Skeletal muscle tissue (tissue), 4 donors: ENCODE data around the gene NUDT17. TPM values are rescaled to one million over a fixed set of nuclear protein-coding genes. Genes with fewer than 3 reads are reported as not detected.
A peak's percentile ranks its signal among the peaks of the same experiment; 100 is the strongest.
"Not testable (repeated sequence)": the region's sequence is repeated elsewhere in the genome, so short reads cannot be mapped to it uniquely, and the experiment has no call there.

Experiments
- H3K27ac ChIP-seq: one replicate; pipeline ENCODE4 v1.7.0; 2013; ENCODE audit warnings: mild to moderate bottlenecking, low read depth, low read length, inconsistent platforms
- H3K27me3 ChIP-seq, 3 donors: one replicate each; pipeline ENCODE4 v1.7.0; 2013; ENCODE audit warnings: low read length in 3 of 3; ENCODE audit not compliant: control insufficient read depth in 3 of 3, insufficient read depth in 3 of 3
- H3K36me3 ChIP-seq, 3 donors: one replicate each; pipeline ENCODE4 v1.7.0; 2013; ENCODE audit warnings: low read length in 3 of 3; ENCODE audit not compliant: control insufficient read depth in 3 of 3, insufficient read depth in 3 of 3
- H3K4me1 ChIP-seq, 3 donors: one replicate each; pipeline ENCODE4 v1.7.0; 2013; ENCODE audit warnings: low read length in 3 of 3, mild to moderate bottlenecking in 3 of 3; ENCODE audit not compliant: control insufficient read depth in 3 of 3, insufficient read depth in 3 of 3
- H3K4me3 ChIP-seq, 3 donors: one replicate each; pipeline ENCODE4 v1.7.0; 2013; ENCODE audit warnings: low read length in 3 of 3
- H3K9ac ChIP-seq, 3 donors: one replicate each; pipeline ENCODE4 v1.7.0; 2013; ENCODE audit warnings: low read length in 3 of 3, mild to moderate bottlenecking in 3 of 3, moderate library complexity in 2 of 3, low read depth in 1 of 3
- H3K9me3 ChIP-seq, 3 donors: one replicate each; pipeline ENCODE4 v1.7.0; 2013; ENCODE audit warnings: low read length in 3 of 3; ENCODE audit not compliant: control insufficient read depth in 3 of 3
- total RNA-seq: library from RNA; depleted of rRNA; stranded (reverse); fragments of >200 nt; gene quantifications from one replicate; pipeline ENCODE4 v1.2.3, GENCODE V29; 2014
- donor health status: Osteomylitis.

Gene NUDT17
- 8.9 TPM for total RNA-seq

- H3K27me3 ChIP-seq, result no peaks in the 10 kb centered on the region
- H3K9me3 ChIP-seq, result no peaks in the 10 kb centered on the region
- H3K27ac ChIP-seq, result peak within 1 kb of the TSS; percentile 48
- H3K4me1 ChIP-seq, result peaks cover 9 to 17% (median 10%) of the 10 kb centered on the region in 3 donors
- H3K4me3 ChIP-seq, result peak within 1 kb of the TSS; percentile 72 to 85 (median 77)
- peaks cover 32 to 51% (median 41%) of the 10 kb centered on the region in 3 donors for H3K36me3 ChIP-seq
- peak within 1 kb of the TSS; percentile 75 to 92 (median 75) for H3K9ac ChIP-seq
Observed at GRCh38 chr1:145845514-145846161, at the start of gene NUDT17. Gene NUDT17 (plus strand): TSS chr1:145845630. CDS start chr1:145845641, 11 bp downstream.

GRCh38 chr1:145796753-145797152 is 48.7 kb upstream of the NUDT17 start:
- Histone ChIP-seq H3K36me3 (no peaks in the 10 kb centered on the region), H3K4me1 (peaks cover 3 to 10% (median 4%) of the 10 kb centered on the region in 3 donors), H3K4me3 (no peak overlapping the region), H3K9ac (no peak overlapping the region), H3K9me3 (no peaks in the 10 kb centered on the region), H3K27ac (no peak overlapping the region), H3K27me3 (no peaks in the 10 kb centered on the region)

GRCh38 chr1:145799806-145800205 is 45.6 kb upstream of the NUDT17 start:
- Histone ChIP-seq H3K27ac (no peak overlapping the region), H3K4me3 (no peak overlapping the region), H3K4me1 (peaks cover 15 to 22% (median 21%) of the 10 kb centered on the region in 3 donors)

GRCh38 chr1:145804235-145805045 is 41.0 kb upstream of the NUDT17 start:
- Histone ChIP-seq H3K4me1 (peaks cover 21 to 29% (median 29%) of the 10 kb centered on the region in 3 donors), H3K36me3 (no peaks in the 10 kb centered on the region), H3K9ac (no peak overlapping the region), H3K27ac (peak overlapping the region; percentile 81), H3K9me3 (no peaks in the 10 kb centered on the region), H3K27me3 (no peaks in the 10 kb centered on the region), H3K4me3 (no peak overlapping the region)

More at GRCh38 chr1:145799806-145800205, 45.6 kb upstream of the NUDT17 start:
- no peaks in the 10 kb centered on the region for H3K36me3 ChIP-seq
- H3K27me3 ChIP-seq, result no peaks in the 10 kb centered on the region
- no peaks in the 10 kb centered on the region for H3K9me3 ChIP-seq
- H3K9ac ChIP-seq, result no peak overlapping the region

GRCh38 chr1:145805057-145805456 is 40.4 kb upstream of the NUDT17 start:
- peaks cover 21 to 29% (median 29%) of the 10 kb centered on the region in 3 donors for H3K4me1 ChIP-seq
- H3K36me3 ChIP-seq, result no peaks in the 10 kb centered on the region
- H3K9me3 ChIP-seq, result no peaks in the 10 kb centered on the region
- no peak overlapping the region for H3K9ac ChIP-seq
- no peak overlapping the region for H3K4me3 ChIP-seq
- H3K27me3 ChIP-seq, result no peaks in the 10 kb centered on the region
- peak overlapping the region; percentile 21 for H3K27ac ChIP-seq

- no peaks in the 10 kb centered on the region for H3K27me3 ChIP-seq
- no peak overlapping the region for H3K4me3 ChIP-seq
- H3K9ac ChIP-seq, result no peak overlapping the region
- peaks cover 17 to 25% (median 19%) of the 10 kb centered on the region in 3 donors for H3K4me1 ChIP-seq
- H3K36me3 ChIP-seq, result no peaks in the 10 kb centered on the region
- no peaks in the 10 kb centered on the region for H3K9me3 ChIP-seq
- no peak overlapping the region for H3K27ac ChIP-seq
Observed at GRCh38 chr1:145806408-145806807, 39.0 kb upstream of the NUDT17 start.

- Histone ChIP-seq H3K4me3 (no peak overlapping the region), H3K36me3 (no peaks in the 10 kb centered on the region), H3K4me1 (peaks cover 17 to 25% (median 19%) of the 10 kb centered on the region in 3 donors), H3K9ac (no peak overlapping the region), H3K9me3 (no peaks in the 10 kb centered on the region), H3K27ac (no peak overlapping the region), H3K27me3 (no peaks in the 10 kb centered on the region)
Observed at GRCh38 chr1:145806844-145807243, 38.6 kb upstream of the NUDT17 start.

- not testable (repeated sequence) for H3K4me1 ChIP-seq, H3K27me3 ChIP-seq, H3K9me3 ChIP-seq, H3K9ac ChIP-seq, H3K27ac ChIP-seq, H3K4me3 ChIP-seq, H3K36me3 ChIP-seq
Observed at GRCh38 chr1:145812977-145813810, 32.2 kb upstream of the NUDT17 start.

- not testable (repeated sequence) for H3K36me3 ChIP-seq, H3K4me1 ChIP-seq, H3K27me3 ChIP-seq, H3K9ac ChIP-seq, H3K9me3 ChIP-seq, H3K4me3 ChIP-seq
- H3K27ac ChIP-seq, result peak overlapping the region; percentile 58
Observed at GRCh38 chr1:145818095-145818494, 27.3 kb upstream of the NUDT17 start.
